ENCODE data around the gene RPL36. TPM values are rescaled to one million over a fixed set of nuclear protein-coding genes. Genes with fewer than 3 reads are reported as not detected.
"Not testable (repeated sequence)": the region's sequence is repeated elsewhere in the genome, so short reads cannot be mapped to it uniquely, and the experiment has no call there.

Gene RPL36
- total RNA-seq, 2 donors from 2014 or later = 811 to 1,376 TPM

- ATAC-seq (no peak), DNase-seq (no peak)
- no peaks in the 10 kb centered on the region for H3K9me3 ChIP-seq (ENCODE audit: control insufficient read depth, low read length, poor library complexity, severe bottlenecking)
- Mint-ChIP-seq H3K36me3 (ENCODE audit: low read depth) (no peaks in the 10 kb centered on the region), H3K27me3 (no peaks in the 10 kb centered on the region), H3K27ac (peak overlapping the region; percentile 9), H3K4me3 (peak overlapping the region; percentile 36), H3K4me1 (peaks cover 17% of the 10 kb centered on the region)
These were observed 7.2 kb downstream of the RPL36 start for GRCh38 chr19:5697022-5697889.

DNA sequence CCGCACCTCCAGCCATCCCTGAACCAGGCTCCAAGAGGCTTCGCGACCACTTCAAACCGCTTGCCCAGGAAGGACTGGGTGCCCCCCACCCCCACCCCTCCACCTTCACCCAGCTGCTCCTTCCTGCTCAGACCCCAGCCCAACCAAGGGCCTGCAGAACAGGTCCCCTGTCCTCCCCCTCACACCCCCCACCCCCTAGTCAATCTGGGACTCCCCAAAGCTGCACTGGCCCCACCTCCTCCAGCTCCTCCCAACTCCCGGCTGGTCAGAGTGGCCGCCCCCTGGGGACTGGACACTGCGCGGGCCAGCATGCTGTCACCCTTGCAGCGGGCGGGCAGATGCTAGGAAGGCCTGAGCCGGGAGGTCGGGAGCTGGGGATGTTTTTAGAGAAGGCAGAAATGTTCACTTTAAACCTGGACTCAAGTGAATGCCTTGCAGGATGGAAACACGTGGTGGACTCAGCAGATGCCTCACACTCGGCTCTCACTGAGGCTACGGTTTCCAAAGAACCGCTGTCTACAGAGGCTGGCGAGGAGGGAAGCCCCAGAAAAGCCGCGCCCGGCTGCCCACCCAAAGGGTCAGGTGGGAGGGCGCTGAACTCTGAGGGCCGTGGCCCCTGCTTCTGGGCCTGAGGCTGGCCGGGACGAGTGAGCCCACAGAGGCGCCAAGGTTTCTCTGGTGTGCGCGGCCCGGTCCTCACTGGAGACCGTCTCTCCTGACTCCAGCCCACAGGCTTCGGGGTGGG, 8.0 kb downstream of the RPL36 start:
- H3K4me1 Mint-ChIP-seq = peaks cover 9% of the 10 kb centered on the region
- H3K36me3 Mint-ChIP-seq (ENCODE audit: low read depth) = no peaks in the 10 kb centered on the region
- H3K9me3 ChIP-seq (ENCODE audit: control insufficient read depth, low read length, poor library complexity, severe bottlenecking) = no peaks in the 10 kb centered on the region
- H3K27ac Mint-ChIP-seq = peak overlapping the region; percentile 9
- H3K27me3 Mint-ChIP-seq = no peaks in the 10 kb centered on the region
- no peak overlapping the region for H3K4me3 Mint-ChIP-seq
- ATAC-seq = no peak
- no peak for DNase-seq

DNA sequence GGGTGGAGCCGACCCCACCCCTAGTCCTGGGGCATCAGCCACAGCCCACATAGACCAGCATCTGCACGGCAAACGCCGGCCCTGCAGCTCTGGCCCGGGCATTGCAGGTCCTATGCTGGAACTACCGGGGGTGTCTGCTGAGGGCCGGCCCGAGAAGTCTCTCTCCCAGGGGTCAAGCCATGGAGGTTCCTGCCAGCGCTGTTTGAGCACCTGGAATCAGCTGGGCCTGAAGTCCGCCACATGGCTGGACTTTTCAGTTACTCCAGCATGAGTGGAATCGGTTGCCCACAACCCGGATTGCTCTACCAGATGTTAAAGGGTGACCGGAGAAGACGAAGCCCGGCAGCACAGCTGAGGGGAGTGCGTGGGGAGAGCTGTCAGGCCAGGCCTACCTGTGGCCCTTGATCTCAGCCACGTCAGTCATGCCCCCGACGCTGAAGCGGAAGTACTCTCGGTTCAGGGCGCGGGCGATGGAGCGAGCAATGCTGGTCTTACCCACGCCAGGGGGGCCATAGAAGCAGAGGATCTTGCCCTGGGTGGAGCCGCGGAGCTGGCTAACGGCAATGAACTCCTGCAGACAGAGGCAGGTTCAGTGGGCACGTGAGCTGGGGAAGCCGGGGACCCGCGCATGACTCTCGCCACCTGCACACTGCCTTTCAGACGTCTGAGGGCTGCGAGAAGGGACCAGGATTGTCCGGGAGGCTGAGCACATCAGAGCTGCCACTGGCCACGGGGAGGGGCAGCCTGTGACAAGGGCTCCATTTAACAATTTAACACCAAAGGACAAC, 8.7 kb downstream of the RPL36 start:
- H3K27ac Mint-ChIP-seq = peak overlapping the region; percentile 39
- peaks cover 5% of the 10 kb centered on the region for H3K4me1 Mint-ChIP-seq
- H3K27me3 Mint-ChIP-seq = no peaks in the 10 kb centered on the region
- ATAC-seq (no peak), DNase-seq (no peak)
- H3K9me3 ChIP-seq (ENCODE audit: control insufficient read depth, low read length, poor library complexity, severe bottlenecking) = no peaks in the 10 kb centered on the region
- no peak overlapping the region for H3K4me3 Mint-ChIP-seq
- H3K36me3 Mint-ChIP-seq (ENCODE audit: low read depth) = no peaks in the 10 kb centered on the region

- Mint-ChIP-seq H3K27me3 (no peaks in the 10 kb centered on the region), H3K36me3 (ENCODE audit: low read depth) (no peaks in the 10 kb centered on the region), H3K4me3 (no peak overlapping the region), H3K4me1 (peaks cover 3% of the 10 kb centered on the region), H3K27ac (peak overlapping the region; percentile 34)
- H3K9me3 ChIP-seq (ENCODE audit: control insufficient read depth, low read length, poor library complexity, severe bottlenecking) = no peaks in the 10 kb centered on the region
- no peak for ATAC-seq
- no peak for DNase-seq
These were observed 10.5 kb downstream of the RPL36 start for GRCh38 chr19:5700455-5701092.

DNA sequence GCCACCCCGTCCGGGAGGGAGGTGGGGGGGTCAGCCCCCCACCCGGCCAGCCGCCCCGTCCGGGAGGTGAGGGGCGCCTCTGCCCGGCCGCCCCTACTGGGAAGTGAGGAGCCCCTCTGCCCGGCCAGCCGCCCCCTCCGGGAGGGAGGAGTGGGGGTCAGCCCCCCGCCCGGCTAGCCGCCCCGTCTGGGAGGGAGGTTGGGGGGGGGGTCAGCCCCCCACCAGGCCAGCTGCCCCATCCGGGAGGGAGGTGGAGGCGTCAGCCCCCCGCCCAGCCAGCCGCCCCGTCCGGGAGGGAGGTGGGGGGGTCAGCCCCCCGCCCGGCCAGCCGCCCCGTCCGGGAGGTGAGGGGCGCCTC, 11.9 kb downstream of the RPL36 start:
- DNase-seq; H3K4me1 Mint-ChIP-seq; ATAC-seq; H3K27me3 Mint-ChIP-seq; H3K27ac Mint-ChIP-seq; H3K9me3 ChIP-seq (ENCODE audit: control insufficient read depth, low read length, poor library complexity, severe bottlenecking); H3K36me3 Mint-ChIP-seq (ENCODE audit: low read depth); H3K4me3 Mint-ChIP-seq: not testable (repeated sequence)

DNA sequence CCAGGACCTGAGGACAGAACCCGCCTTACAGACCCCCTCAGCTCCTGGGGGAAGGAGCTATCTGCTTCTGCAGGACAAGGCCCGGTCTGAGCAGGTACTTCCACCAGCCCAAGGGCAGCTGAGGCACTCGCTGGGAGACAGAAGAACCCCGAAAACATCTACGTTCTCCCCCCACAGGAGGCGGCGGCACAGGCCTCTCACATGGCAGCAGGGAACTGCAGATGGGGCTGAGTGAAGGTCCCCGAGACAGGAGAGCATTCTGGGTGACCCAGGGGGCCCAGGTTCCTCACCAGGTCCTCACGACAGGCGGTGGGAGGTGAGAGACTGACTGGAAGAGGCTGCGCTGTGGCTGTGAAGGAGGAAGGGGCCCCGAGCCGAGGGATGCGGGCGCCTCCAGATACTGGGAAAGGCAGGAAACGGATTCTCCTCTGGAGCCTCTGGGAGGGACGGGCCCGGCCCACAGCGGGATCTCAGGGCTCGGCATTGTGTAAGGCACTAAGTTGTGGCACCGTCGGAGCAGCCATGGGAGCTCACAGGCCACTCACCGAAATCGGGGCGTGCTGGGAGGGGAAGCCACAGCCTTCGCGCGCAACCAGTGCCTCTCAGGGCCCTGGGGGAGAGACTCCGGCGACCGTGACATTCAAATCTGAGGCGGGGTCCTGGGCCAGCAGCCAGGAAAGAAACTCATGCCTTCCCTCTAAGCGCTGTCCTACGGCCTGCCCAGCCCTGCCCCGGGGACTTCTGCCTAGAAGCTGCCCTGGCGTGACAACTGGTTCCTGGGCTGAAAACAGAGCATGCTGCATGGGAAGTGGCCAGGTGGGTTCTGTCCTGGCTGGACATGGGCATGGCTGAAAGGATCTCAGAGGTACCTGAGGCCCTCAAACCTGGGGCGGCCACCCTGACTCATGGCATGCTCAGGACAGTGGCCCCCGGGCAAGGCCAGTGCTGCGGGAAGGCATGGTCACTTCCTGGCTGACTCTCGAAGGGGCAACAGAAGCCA, 14.0 kb downstream of the RPL36 start:
- H3K27me3 Mint-ChIP-seq = no peaks in the 10 kb centered on the region
- DNase-seq (no peak), ATAC-seq (no peak)
- no peaks in the 10 kb centered on the region for H3K9me3 ChIP-seq (ENCODE audit: control insufficient read depth, low read length, poor library complexity, severe bottlenecking)
- peak overlapping the region; percentile 67 for H3K27ac Mint-ChIP-seq
- no peaks in the 10 kb centered on the region for H3K36me3 Mint-ChIP-seq (ENCODE audit: low read depth)
- H3K4me1 Mint-ChIP-seq = peaks cover 3% of the 10 kb centered on the region
- H3K4me3 Mint-ChIP-seq = peak overlapping the region; percentile 73

DNA sequence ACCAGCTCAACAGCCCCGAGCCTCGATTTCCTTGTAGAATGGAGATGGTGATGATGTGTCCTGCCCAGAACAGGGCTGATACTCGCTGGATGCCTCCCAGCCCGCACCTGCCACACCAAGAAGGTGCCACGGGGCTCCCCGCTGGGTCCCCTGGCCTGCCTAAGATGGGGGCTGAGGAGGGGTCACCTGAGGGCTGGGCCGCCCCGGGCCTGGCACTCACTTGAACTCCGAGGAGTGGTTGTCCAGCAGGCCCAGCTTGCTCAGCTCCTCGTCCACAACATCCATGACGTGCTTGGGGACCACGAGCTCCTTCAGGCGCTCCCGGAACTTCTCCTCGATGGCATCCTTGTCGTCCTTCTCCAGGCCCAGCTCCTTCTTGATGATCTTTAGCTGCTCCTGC, 15.5 kb downstream of the RPL36 start:
- no peak for ATAC-seq
- Mint-ChIP-seq H3K27ac (no peak overlapping the region), H3K4me3 (no peak overlapping the region), H3K27me3 (no peaks in the 10 kb centered on the region), H3K4me1 (peaks cover 3% of the 10 kb centered on the region), H3K36me3 (ENCODE audit: low read depth) (no peaks in the 10 kb centered on the region)
- H3K9me3 ChIP-seq (ENCODE audit: control insufficient read depth, low read length, poor library complexity, severe bottlenecking) = no peaks in the 10 kb centered on the region
- DNase-seq = no peak

DNA sequence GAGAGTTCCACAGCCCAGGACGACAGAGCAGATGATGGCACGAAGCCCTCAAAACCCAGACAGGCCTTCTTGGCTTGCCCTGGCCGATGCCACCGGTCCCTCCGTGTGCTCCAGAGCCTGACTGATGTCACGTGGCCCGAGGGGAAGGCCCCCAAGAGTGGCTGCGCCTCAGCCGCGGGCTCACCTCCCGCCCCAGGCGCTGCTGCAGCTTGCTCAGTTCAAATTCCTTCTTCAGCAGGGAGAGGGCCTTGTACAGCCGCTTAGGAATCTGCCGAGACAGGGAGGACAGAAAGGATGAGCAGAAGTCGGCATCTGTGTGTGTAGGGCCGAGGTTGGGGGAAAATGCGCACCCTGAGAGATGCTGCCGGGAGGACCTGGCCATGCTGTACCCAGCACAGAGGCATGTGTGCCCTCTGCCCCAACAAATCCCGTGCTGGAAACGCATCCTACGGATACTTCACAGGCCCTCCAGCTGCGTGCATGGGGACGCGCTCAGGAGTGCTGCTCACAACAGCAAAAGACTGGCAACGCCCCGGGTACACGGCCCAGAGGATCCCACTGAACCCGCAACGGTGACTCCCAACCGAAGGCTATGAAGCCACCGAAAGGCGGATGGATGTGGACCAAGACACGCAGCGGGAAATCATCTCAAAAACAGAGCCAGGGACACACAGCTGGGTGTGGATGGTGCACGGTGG, 16.9 kb downstream of the RPL36 start:
- Mint-ChIP-seq H3K36me3 (ENCODE audit: low read depth) (no peaks in the 10 kb centered on the region), H3K4me1 (no peaks in the 10 kb centered on the region), H3K27ac (no peak overlapping the region), H3K27me3 (no peaks in the 10 kb centered on the region), H3K4me3 (no peak overlapping the region)
- no peak for ATAC-seq
- no peak for DNase-seq
- H3K9me3 ChIP-seq (ENCODE audit: control insufficient read depth, low read length, poor library complexity, severe bottlenecking) = no peaks in the 10 kb centered on the region

DNA sequence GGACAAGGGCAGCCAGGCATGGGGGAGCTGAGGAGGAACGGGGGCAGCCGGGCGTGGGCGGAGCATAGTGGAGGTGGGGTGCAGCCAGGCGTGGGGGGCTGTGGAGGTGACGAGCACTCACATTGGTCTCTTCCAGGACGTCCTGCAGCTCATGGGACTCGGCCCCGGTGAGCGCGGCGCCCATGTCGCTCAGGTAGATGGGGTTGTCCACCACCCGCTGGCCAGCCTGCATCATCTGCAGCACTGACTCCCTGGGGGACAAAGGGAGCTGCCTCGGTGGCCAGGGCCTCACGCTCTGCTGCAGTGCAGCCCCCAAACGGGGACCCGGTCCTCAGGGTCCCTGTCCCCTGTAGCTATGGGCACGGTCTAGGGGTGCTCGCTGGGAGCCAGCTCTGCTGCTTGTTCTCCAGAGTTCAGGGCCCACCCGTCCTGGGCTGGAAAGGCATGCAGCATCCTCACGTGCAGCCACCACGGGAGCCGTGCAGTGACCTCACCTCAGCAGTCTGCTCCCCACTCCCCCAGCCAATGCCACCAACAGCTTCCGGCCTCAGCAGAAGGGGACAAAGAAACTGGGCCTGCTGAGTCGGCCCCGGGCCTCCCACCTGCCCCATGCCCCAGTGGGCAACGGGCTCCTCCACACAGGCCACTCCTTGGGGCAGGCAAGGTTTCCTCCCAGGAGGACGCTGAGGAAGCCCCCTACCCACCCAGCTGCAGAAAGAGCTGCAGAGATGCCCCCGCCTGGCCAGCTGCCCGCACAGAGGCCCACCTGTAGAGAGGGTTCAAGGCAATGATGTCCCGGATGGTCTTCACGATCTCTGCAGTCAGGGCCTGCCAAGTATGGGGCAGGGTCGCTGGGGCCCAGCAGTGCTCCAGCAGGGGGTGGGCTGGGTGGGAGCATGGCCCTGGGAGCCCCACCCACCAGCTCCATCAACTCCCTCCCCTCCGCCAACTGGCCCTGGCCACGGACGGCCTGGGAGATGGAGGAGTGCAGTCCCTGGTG, 17.8 kb downstream of the RPL36 start:
- Mint-ChIP-seq H3K36me3 (ENCODE audit: low read depth) (peaks cover 3% of the 10 kb centered on the region), H3K27ac (no peak overlapping the region), H3K27me3 (no peaks in the 10 kb centered on the region), H3K4me3 (no peak overlapping the region), H3K4me1 (no peaks in the 10 kb centered on the region)
- no peak for ATAC-seq
- no peaks in the 10 kb centered on the region for H3K9me3 ChIP-seq (ENCODE audit: control insufficient read depth, low read length, poor library complexity, severe bottlenecking)
- DNase-seq = no peak

DNA sequence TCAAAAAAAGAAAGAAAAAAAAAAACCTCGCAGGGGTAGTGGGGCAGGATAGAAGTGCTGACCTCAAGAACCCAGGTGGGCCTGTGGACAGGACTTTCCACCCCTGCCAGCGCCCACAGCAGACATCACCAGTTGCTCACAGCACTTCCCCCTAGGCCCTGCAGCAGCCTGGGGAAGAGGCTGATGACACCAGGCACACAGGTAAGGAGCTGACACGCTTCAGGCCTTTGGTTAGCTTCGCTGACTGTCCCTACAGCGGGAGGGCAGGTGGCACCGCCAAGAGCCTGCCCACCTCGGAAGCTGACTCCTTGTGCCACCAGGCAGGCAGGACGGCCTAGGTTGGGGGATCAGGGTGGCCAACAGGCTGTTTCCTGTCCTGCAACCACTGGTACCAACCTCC, 20.9 kb downstream of the RPL36 start:
- Mint-ChIP-seq H3K27ac (no peak overlapping the region), H3K4me1 (peaks cover 3% of the 10 kb centered on the region), H3K27me3 (no peaks in the 10 kb centered on the region), H3K4me3 (no peak overlapping the region), H3K36me3 (ENCODE audit: low read depth) (peaks cover 3% of the 10 kb centered on the region)
- no peaks in the 10 kb centered on the region for H3K9me3 ChIP-seq (ENCODE audit: control insufficient read depth, low read length, poor library complexity, severe bottlenecking)
- DNase-seq (no peak), ATAC-seq (no peak)

GRCh38 chr19:5711713-5712161, 21.6 kb downstream of the RPL36 start:
- Mint-ChIP-seq H3K4me1 (peaks cover 3% of the 10 kb centered on the region), H3K27ac (no peak overlapping the region), H3K36me3 (ENCODE audit: low read depth) (peaks cover 3% of the 10 kb centered on the region), H3K27me3 (no peaks in the 10 kb centered on the region), H3K4me3 (no peak overlapping the region)
- H3K9me3 ChIP-seq (ENCODE audit: control insufficient read depth, low read length, poor library complexity, severe bottlenecking) = no peaks in the 10 kb centered on the region
- DNase-seq = no peak
- no peak for ATAC-seq
